Measurements from ENCODE around the gene COL5A1.

Gene COL5A1

DNA sequence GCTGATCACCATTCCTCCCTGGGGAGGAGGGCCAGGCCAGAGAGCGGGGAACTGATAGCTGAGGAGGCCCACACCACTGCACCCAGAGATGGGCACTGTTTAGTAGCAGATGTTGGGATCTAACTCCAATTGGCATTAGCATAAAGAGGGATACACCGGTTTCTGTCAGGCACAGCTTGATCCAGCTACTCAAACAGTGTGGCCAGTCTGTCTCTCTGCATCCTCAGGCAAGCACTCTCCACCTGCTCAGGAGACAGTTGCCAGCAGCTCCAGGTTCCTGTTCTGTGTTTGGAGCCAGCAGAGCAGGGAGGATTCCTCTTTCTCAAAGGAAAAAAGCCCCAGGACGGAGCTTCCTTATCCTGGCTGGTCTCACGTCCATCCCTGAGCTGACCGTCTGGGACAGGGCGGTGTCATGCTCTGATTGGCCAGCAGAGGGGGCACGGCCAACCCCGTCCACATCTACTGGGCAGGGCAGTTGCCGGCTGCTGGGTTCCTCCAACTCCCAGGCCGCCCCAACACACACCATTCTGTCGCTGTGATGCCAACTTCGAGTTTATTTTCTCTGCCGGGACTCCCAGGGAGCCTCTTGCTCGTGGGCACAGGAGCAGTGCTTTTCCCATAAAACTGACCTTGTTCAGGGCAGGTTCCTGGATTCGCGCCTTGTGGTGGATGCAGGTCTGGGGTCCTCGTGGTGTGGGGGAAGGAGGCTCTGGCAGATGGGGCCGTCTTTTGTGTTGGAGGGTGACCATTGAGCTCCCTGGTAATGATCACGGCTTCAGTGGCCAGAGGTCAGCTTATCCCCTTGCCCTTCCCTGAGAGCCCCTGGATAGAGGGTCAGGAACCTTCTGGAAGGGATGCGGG lies 47.9 kb downstream of the COL5A1 start:
- peak in 2 of 3 donors; percentile 17 to 27 for DNase-seq
- 75% methylated on average over 18 of the region's 20 CpGs for WGBS (ENCODE audit: insufficient coverage)
- POLR2A ChIA-PET = no interaction called here

DNA sequence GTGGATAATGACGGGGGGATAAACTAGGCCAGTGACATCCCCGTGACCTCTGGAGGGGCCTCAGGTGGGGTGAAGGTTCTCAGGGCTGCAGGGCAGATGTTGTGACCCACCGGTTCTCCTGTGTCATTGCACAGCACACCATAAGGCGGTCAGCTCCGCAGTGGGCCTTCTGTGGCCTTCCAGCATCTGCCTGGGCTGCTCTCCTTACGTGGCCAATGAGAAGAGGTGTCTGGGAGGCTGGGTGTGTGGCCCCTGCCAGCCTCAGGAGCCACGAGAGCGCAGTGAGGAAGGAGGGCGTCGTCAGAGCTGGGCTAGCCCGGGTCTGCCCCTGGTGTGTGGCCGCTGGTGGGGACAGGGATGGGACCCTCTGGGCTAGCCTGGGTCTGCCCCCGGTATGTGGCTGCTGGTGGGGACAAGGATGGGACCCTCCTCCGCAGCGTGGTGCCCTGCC lies 48.7 kb downstream of the COL5A1 start:
- WGBS (ENCODE audit: insufficient coverage) = 86% methylated on average over 14 of the region's 15 CpGs
- DNase-seq = no peak
- ChIA-PET POLR2A (no interaction called here), CTCF (interaction anchor here (1.0 to 5.4 kb wide), 7 partner anchors 9 to 241 kb away, joined by 3 to 32 read pairs (median 4); no protein-coding TSS in a partner anchor)
- Histone ChIP-seq H3K27ac (ENCODE audit: insufficient read depth in 1 of 2, low read depth in 1 of 2, low read length in 2 of 2, poor library complexity in 1 of 2, severe bottlenecking in 2 of 2) (no peak overlapping the region), H3K4me1 (ENCODE audit: control extremely low read depth in 1 of 4, control insufficient read depth in 4 of 4, insufficient read depth in 4 of 4, low read length in 3 of 4) (peaks cover 0 to 20% (median 12%) of the 10 kb centered on the region in 4 experiments), H3K4me3 (ENCODE audit: control insufficient read depth in 1 of 7, extremely low read depth in 1 of 7, insufficient read depth in 4 of 7, low read depth in 2 of 7, low read length in 6 of 7) (no peak overlapping the region), H3K36me3 (ENCODE audit: control insufficient read depth in 4 of 4, insufficient read depth in 4 of 4, low read length in 3 of 4) (no peaks in the 10 kb centered on the region), H3K9me3 (ENCODE audit: control extremely low read depth in 1 of 5, control insufficient read depth in 4 of 5, insufficient read depth in 2 of 5, low read depth in 1 of 5, low read length in 4 of 5) (peaks cover 0 to under 1% (median 0%) of the 10 kb centered on the region in 5 experiments), H3K27me3 (replicated peaks in 2 of 5; ENCODE audit: control insufficient read depth in 4 of 5, insufficient read depth in 5 of 5, low read length in 4 of 5) (no peaks in the 10 kb centered on the region)

More for the DNA sequence above, 47.9 kb downstream of the COL5A1 start:
- peaks cover 0 to 20% (median 12%) of the 10 kb centered on the region in 4 experiments for H3K4me1 ChIP-seq (ENCODE audit: control extremely low read depth in 1 of 4, control insufficient read depth in 4 of 4, insufficient read depth in 4 of 4, low read length in 3 of 4)
- CTCF ChIA-PET = interaction anchor here (0.7 to 5.4 kb wide), 10 partner anchors 9 to 242 kb away, joined by 3 to 32 read pairs (median 4); no protein-coding TSS in a partner anchor
- H3K27me3 ChIP-seq (replicated peaks in 2 of 5; ENCODE audit: control insufficient read depth in 4 of 5, insufficient read depth in 5 of 5, low read length in 4 of 5) = no peaks in the 10 kb centered on the region
- peaks cover 0 to 4% (median 0%) of the 10 kb centered on the region in 5 experiments for H3K9me3 ChIP-seq (ENCODE audit: control extremely low read depth in 1 of 5, control insufficient read depth in 4 of 5, insufficient read depth in 2 of 5, low read depth in 1 of 5, low read length in 4 of 5)
- H3K4me3 ChIP-seq (ENCODE audit: control insufficient read depth in 1 of 7, extremely low read depth in 1 of 7, insufficient read depth in 4 of 7, low read depth in 2 of 7, low read length in 6 of 7) = no peak overlapping the region
- no peak overlapping the region for H3K27ac ChIP-seq (ENCODE audit: insufficient read depth in 1 of 2, low read depth in 1 of 2, low read length in 2 of 2, poor library complexity in 1 of 2, severe bottlenecking in 2 of 2)
- no peaks in the 10 kb centered on the region for H3K36me3 ChIP-seq (ENCODE audit: control insufficient read depth in 4 of 4, insufficient read depth in 4 of 4, low read length in 3 of 4)

DNA sequence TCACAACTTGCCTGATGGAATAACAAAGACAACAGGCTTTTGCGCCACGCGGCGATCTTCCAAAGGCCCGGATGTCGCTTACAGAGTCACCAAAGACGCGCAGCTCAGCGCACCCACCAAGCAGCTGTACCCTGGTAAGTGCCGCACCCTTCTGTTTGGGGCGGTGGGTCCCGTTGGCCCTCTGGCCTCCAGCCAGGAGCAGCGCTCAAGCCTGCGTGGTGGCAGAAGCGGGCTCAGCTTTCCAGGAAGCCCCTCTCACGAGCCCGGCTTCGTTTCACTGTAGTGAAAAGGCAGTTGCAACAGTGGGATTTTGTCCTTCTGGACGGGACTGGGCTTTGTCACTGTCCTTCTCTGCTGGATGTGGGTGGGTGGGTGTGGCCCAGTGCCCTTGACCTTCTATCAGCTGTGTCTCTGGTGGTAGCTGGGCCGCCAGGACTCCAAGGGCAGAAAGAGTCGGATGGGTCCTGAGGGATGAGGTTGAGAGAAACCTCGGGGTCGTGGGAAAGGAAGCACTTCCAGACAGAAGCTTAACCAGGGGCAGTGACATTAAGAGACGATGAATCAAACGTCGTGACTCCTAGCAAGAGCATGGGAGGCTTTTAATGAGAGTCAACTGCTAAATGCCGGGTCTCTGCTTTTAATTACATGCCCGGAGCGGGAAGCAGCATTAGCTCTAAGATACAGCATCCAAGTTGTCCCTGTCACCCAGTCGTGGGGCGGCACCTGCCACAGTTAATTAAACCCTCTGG lies 49.5 kb downstream of the COL5A1 start:
- no peaks in the 10 kb centered on the region for H3K36me3 ChIP-seq (ENCODE audit: control insufficient read depth in 4 of 4, insufficient read depth in 4 of 4, low read length in 3 of 4)
- CTCF ChIA-PET = interaction anchor here (1.0 to 5.4 kb wide), 4 partner anchors 8 to 242 kb away, joined by 3 to 32 read pairs (median 8); no protein-coding TSS in a partner anchor
- DNase-seq = no peak
- peaks cover 0 to 20% (median 12%) of the 10 kb centered on the region in 4 experiments for H3K4me1 ChIP-seq (ENCODE audit: control extremely low read depth in 1 of 4, control insufficient read depth in 4 of 4, insufficient read depth in 4 of 4, low read length in 3 of 4)
- POLR2A ChIA-PET = no interaction called here
- H3K4me3 ChIP-seq (ENCODE audit: control insufficient read depth in 1 of 7, extremely low read depth in 1 of 7, insufficient read depth in 4 of 7, low read depth in 2 of 7, low read length in 6 of 7) = no peak overlapping the region
- no peak overlapping the region for H3K27ac ChIP-seq (ENCODE audit: insufficient read depth in 1 of 2, low read depth in 1 of 2, low read length in 2 of 2, poor library complexity in 1 of 2, severe bottlenecking in 2 of 2)
- H3K9me3 ChIP-seq (ENCODE audit: control extremely low read depth in 1 of 5, control insufficient read depth in 4 of 5, insufficient read depth in 2 of 5, low read depth in 1 of 5, low read length in 4 of 5) = no peaks in the 10 kb centered on the region
- no peaks in the 10 kb centered on the region for H3K27me3 ChIP-seq (replicated peaks in 2 of 5; ENCODE audit: control insufficient read depth in 4 of 5, insufficient read depth in 5 of 5, low read length in 4 of 5)
- 96% methylated on average over 29 of the region's 31 CpGs for WGBS (ENCODE audit: insufficient coverage)

DNA sequence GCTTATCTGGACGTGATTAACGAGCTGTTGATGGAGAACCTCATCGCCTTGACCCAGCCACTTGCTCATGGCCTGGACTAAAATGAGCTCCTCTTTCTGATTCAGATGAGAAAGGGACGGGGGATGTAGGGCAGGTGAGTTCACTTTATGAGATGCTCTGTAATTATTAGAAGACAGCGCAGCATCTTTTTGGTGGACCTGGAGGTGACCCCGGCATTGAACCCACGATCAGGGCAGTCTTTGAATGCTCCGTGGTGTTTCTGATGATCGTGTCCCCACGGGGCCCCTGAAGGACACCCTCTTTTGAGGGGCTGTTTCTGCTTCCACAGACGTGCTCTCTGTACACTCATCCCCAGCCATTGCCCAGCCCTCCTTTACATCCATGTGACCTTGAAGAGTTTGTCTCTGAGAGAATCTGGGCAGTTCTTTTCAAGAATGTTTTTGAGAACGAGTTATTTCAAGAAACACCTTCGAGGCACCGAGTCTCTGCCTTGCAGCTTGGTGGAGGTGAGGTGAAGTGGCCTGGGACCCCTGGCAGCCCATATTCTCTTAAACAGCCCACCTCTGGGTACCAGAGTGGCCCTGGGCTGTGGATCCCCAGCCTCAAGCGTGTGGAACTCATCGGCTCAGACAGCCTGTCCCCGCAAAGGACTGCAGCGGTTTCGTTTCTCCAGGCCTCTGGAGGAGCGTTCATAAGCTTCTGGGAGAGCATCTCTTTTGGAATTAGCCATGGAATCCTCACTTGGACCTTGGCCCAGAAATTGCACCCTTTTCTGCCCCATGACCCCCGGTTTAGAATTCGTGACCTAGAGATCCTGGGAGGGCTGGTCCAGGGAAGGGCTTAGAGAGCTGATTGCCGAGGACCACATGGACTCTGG lies 50.3 kb downstream of the COL5A1 start:
- Histone ChIP-seq H3K4me1 (ENCODE audit: control extremely low read depth in 1 of 4, control insufficient read depth in 4 of 4, insufficient read depth in 4 of 4, low read length in 3 of 4) (peaks cover 0 to 20% (median 12%) of the 10 kb centered on the region in 4 experiments), H3K4me3 (ENCODE audit: control insufficient read depth in 1 of 7, extremely low read depth in 1 of 7, insufficient read depth in 4 of 7, low read depth in 2 of 7, low read length in 6 of 7) (no peak overlapping the region), H3K36me3 (ENCODE audit: control insufficient read depth in 4 of 4, insufficient read depth in 4 of 4, low read length in 3 of 4) (no peaks in the 10 kb centered on the region), H3K27me3 (replicated peaks in 2 of 5; ENCODE audit: control insufficient read depth in 4 of 5, insufficient read depth in 5 of 5, low read length in 4 of 5) (no peaks in the 10 kb centered on the region), H3K27ac (ENCODE audit: insufficient read depth in 1 of 2, low read depth in 1 of 2, low read length in 2 of 2, poor library complexity in 1 of 2, severe bottlenecking in 2 of 2) (peak overlapping the region in 1 of 2 experiments; percentile 49), H3K9me3 (ENCODE audit: control extremely low read depth in 1 of 5, control insufficient read depth in 4 of 5, insufficient read depth in 2 of 5, low read depth in 1 of 5, low read length in 4 of 5) (no peaks in the 10 kb centered on the region)
- 90% methylated on average over 16 of the region's 23 CpGs for WGBS (ENCODE audit: insufficient coverage)
- no peak for DNase-seq
- CTCF ChIA-PET = interaction anchor here (1.2 to 5.4 kb wide), 5 partner anchors 7 to 243 kb away, joined by 3 to 32 read pairs (median 4); no protein-coding TSS in a partner anchor
- POLR2A ChIA-PET = no interaction called here

DNA sequence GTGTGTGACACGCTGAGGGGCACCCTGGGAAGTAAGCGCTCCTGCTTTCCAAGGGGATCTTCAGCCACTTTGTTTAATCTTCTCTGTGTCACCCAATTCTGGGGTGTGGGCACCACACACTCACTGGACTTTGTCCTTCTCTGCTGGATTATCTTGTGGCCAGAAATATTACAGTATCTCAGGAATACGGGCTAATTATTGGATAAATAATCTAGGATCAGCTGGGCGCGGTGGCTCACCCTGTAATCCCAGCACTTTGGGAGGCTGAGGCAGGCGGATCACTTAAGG lies 50.9 kb downstream of the COL5A1 start:
- 94% methylated on average over 2 of the region's 6 CpGs for WGBS (ENCODE audit: insufficient coverage)
- Histone ChIP-seq H3K4me3 (ENCODE audit: control insufficient read depth in 1 of 7, extremely low read depth in 1 of 7, insufficient read depth in 4 of 7, low read depth in 2 of 7, low read length in 6 of 7) (no peak overlapping the region), H3K27me3 (replicated peaks in 2 of 5; ENCODE audit: control insufficient read depth in 4 of 5, insufficient read depth in 5 of 5, low read length in 4 of 5) (no peaks in the 10 kb centered on the region), H3K4me1 (ENCODE audit: control extremely low read depth in 1 of 4, control insufficient read depth in 4 of 4, insufficient read depth in 4 of 4, low read length in 3 of 4) (peaks cover 0 to 20% (median 12%) of the 10 kb centered on the region in 4 experiments), H3K9me3 (ENCODE audit: control extremely low read depth in 1 of 5, control insufficient read depth in 4 of 5, insufficient read depth in 2 of 5, low read depth in 1 of 5, low read length in 4 of 5) (no peaks in the 10 kb centered on the region), H3K27ac (ENCODE audit: insufficient read depth in 1 of 2, low read depth in 1 of 2, low read length in 2 of 2, poor library complexity in 1 of 2, severe bottlenecking in 2 of 2) (no peak overlapping the region), H3K36me3 (ENCODE audit: control insufficient read depth in 4 of 4, insufficient read depth in 4 of 4, low read length in 3 of 4) (no peaks in the 10 kb centered on the region)
- POLR2A ChIA-PET = no interaction called here
- DNase-seq = no peak
- CTCF ChIA-PET = interaction anchor here (1.2 to 5.4 kb wide), 3 partner anchors 9 to 243 kb away, joined by 3 to 32 read pairs (median 3); no protein-coding TSS in a partner anchor

DNA sequence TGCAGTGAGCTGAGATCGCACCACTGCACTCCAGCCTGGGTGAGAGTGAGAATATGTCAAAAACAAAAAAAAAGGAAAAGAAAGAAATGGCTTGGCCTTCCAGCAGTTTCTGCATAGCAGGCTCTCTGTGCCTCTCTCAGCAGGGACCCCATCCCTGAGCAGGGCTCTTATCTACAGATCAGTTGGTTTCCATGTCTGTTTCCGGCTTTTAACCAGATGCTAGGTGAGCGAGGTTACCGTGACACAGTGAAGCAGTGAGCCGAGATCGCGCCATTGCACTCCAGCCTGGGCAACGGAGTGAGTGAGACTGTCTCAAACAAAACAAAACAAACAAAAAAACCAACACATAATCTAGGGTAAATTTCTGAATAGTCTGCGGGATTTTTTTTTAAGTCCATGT lies 51.4 kb downstream of the COL5A1 start:
- peak; percentile 80 to 96 (median 94) for DNase-seq
- Histone ChIP-seq H3K4me1 (ENCODE audit: control extremely low read depth in 1 of 4, control insufficient read depth in 4 of 4, insufficient read depth in 4 of 4, low read length in 3 of 4) (peaks cover 0 to 20% (median 12%) of the 10 kb centered on the region in 4 experiments), H3K4me3 (ENCODE audit: control insufficient read depth in 1 of 7, extremely low read depth in 1 of 7, insufficient read depth in 4 of 7, low read depth in 2 of 7, low read length in 6 of 7) (no peak overlapping the region), H3K27ac (ENCODE audit: insufficient read depth in 1 of 2, low read depth in 1 of 2, low read length in 2 of 2, poor library complexity in 1 of 2, severe bottlenecking in 2 of 2) (peak overlapping the region; percentile 27 to 54), H3K36me3 (ENCODE audit: control insufficient read depth in 4 of 4, insufficient read depth in 4 of 4, low read length in 3 of 4) (no peaks in the 10 kb centered on the region), H3K9me3 (ENCODE audit: control extremely low read depth in 1 of 5, control insufficient read depth in 4 of 5, insufficient read depth in 2 of 5, low read depth in 1 of 5, low read length in 4 of 5) (no peaks in the 10 kb centered on the region), H3K27me3 (replicated peaks in 2 of 5; ENCODE audit: control insufficient read depth in 4 of 5, insufficient read depth in 5 of 5, low read length in 4 of 5) (no peaks in the 10 kb centered on the region)
- ChIA-PET POLR2A (no interaction called here), CTCF (interaction anchor here (1.2 to 5.4 kb wide), 3 partner anchors 8 to 244 kb away, joined by 3 to 32 read pairs (median 3); no protein-coding TSS in a partner anchor)
- 6% methylated on average over 7 of the region's 9 CpGs for WGBS (ENCODE audit: insufficient coverage)

Data from common myeloid progenitor, CD34-positive (primary cell).